ENCODE results near the gene ADGRG6. TPM values are rescaled to one million over a fixed set of nuclear protein-coding genes. Genes with fewer than 3 reads are reported as not detected.
A peak's percentile ranks its signal among the peaks of the same experiment; 100 is the strongest.

ADGRG6 gene
- total and polyA plus RNA-seq, 9 of the 15 experiments (the other 6 are each of a cell fraction or from before 2014, with no cell fraction given), result under 0.01 to 0.11 (median 0.05) TPM; not detected in 5

- TF ChIP-seq NR2F6 (CRISPR knock-in tag; IDR thresholded peaks at IDR 0.05) (no peak), SRSF3 (IDR thresholded peaks at IDR 0.05; ENCODE audit: insufficient read depth, low read length) (no peak), GTF2B (IDR thresholded peaks at IDR 0.05; ENCODE audit: extremely low read depth, insufficient read length) (no peak)
Measured at GRCh38 chr6:142470421-142470820, 168.6 kb downstream of the ADGRG6 start (continued).

DNA sequence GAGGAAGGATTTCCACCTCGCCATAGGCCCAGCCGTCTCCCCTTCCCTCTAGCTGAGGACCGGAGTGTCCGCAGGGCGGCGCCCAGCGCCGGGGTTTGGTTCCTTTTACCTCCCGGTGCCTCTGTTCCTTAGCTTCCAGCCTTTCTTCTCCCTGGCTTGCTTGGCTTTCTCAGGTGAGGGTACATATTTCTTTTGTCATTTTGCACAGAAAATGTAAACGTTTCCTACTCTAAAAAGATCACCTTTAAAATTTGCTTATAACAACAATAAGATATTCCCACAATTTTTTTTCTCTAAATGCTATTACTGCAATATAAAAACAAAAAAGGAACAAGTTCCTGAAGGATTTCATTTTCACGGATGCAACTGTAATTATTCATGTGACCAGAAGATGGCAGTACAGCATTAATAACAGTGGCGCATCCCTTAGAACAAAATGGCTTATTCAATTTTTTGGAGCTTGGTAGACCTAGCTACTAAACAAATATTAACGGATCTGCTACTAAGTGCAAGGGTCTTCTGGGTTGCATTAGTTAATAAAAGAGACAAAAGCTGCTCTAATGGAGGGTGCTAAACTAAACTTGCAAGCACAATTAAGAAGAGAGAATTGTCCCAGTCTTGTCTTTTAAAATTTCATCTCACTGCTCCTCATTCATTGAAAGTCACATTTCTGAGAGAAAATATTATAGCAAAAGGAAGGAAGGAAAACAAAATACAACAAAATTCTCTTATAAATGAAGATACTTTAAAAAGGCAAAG, 172.9 kb downstream of the ADGRG6 start:
- Histone ChIP-seq H2AFZ (ENCODE audit: low read depth, low read length) (no peak overlapping the region), H4K20me1 (replicated peaks; ENCODE audit: control insufficient read depth, insufficient read depth, low read length) (no peaks in the 10 kb centered on the region), H3K9me3 (replicated peaks; ENCODE audit: control insufficient read depth, insufficient read depth, low read depth, low read length) (no peaks in the 10 kb centered on the region), H3K79me2 (ENCODE audit: control insufficient read depth, insufficient read depth, low read length) (no peaks in the 10 kb centered on the region), H3K9me1 (ENCODE audit: control insufficient read depth, insufficient read depth, low read length) (no peaks in the 10 kb centered on the region), H3K36me3 (ENCODE audit: control insufficient read depth, insufficient read depth, low read length) (no peaks in the 10 kb centered on the region), H3K4me1 (replicated peaks in 1 of 2; ENCODE audit: control insufficient read depth in 2 of 2, insufficient read depth in 2 of 2, low read length in 2 of 2) (no peaks in the 10 kb centered on the region), H3K4me3 (no peak overlapping the region), H3K27ac (ENCODE audit: extremely low read depth, low read depth, low read length) (no peak overlapping the region), H3K4me2 (ENCODE audit: insufficient read depth, low read length) (no peak overlapping the region), H3K27me3 (ENCODE audit: control insufficient read depth in 2 of 2, insufficient read depth in 2 of 2, low read length in 2 of 2) (no peaks in the 10 kb centered on the region), H3K9ac (ENCODE audit: insufficient read depth in 1 of 2, low read depth in 2 of 2, low read length in 2 of 2) (no peak overlapping the region)
- in situ Hi-C loops (cut with MboI), result loop anchor here (10.0 kb wide), 1 partner anchor 950 kb away; no protein-coding TSS in a partner anchor
- POLR2A ChIA-PET, result interaction anchor here (0.6 kb wide), 1 partner anchor 37 kb away, joined by 4 read pairs; no protein-coding TSS in a partner anchor
- intact Hi-C loops (cut with micrococcal nuclease), result loop anchor here (1.0 to 10.0 kb wide), 7 partner anchors 64 to 1540 kb away; partner anchors contain the start of genes NMBR and VTA1
- CTCF ChIA-PET (ENCODE audit: low intra/inter-chr PET ratio), result interaction anchor here (0.6 to 1.9 kb wide), 6 partner anchors 63 to 1630 kb away, joined by 3 to 10 read pairs (median 4); partner anchors contain the start of gene NMBR
- 2% methylated on average over 13 of the region's 13 CpGs for WGBS (ENCODE audit: insufficient coverage, low coverage, missing lambda C conversion rate)
- BruUV-seq (replicated peaks), result no TSS peak
- ATAC-seq, result peak; percentile 89
- DNase-seq (ENCODE audit: extremely low read depth in 1 of 4, low spot score in 3 of 4), result peak; percentile 52 to 60 (median 58)
- peak; percentile 72 for FAIRE-seq
- TF ChIP-seq, protein P1, sequence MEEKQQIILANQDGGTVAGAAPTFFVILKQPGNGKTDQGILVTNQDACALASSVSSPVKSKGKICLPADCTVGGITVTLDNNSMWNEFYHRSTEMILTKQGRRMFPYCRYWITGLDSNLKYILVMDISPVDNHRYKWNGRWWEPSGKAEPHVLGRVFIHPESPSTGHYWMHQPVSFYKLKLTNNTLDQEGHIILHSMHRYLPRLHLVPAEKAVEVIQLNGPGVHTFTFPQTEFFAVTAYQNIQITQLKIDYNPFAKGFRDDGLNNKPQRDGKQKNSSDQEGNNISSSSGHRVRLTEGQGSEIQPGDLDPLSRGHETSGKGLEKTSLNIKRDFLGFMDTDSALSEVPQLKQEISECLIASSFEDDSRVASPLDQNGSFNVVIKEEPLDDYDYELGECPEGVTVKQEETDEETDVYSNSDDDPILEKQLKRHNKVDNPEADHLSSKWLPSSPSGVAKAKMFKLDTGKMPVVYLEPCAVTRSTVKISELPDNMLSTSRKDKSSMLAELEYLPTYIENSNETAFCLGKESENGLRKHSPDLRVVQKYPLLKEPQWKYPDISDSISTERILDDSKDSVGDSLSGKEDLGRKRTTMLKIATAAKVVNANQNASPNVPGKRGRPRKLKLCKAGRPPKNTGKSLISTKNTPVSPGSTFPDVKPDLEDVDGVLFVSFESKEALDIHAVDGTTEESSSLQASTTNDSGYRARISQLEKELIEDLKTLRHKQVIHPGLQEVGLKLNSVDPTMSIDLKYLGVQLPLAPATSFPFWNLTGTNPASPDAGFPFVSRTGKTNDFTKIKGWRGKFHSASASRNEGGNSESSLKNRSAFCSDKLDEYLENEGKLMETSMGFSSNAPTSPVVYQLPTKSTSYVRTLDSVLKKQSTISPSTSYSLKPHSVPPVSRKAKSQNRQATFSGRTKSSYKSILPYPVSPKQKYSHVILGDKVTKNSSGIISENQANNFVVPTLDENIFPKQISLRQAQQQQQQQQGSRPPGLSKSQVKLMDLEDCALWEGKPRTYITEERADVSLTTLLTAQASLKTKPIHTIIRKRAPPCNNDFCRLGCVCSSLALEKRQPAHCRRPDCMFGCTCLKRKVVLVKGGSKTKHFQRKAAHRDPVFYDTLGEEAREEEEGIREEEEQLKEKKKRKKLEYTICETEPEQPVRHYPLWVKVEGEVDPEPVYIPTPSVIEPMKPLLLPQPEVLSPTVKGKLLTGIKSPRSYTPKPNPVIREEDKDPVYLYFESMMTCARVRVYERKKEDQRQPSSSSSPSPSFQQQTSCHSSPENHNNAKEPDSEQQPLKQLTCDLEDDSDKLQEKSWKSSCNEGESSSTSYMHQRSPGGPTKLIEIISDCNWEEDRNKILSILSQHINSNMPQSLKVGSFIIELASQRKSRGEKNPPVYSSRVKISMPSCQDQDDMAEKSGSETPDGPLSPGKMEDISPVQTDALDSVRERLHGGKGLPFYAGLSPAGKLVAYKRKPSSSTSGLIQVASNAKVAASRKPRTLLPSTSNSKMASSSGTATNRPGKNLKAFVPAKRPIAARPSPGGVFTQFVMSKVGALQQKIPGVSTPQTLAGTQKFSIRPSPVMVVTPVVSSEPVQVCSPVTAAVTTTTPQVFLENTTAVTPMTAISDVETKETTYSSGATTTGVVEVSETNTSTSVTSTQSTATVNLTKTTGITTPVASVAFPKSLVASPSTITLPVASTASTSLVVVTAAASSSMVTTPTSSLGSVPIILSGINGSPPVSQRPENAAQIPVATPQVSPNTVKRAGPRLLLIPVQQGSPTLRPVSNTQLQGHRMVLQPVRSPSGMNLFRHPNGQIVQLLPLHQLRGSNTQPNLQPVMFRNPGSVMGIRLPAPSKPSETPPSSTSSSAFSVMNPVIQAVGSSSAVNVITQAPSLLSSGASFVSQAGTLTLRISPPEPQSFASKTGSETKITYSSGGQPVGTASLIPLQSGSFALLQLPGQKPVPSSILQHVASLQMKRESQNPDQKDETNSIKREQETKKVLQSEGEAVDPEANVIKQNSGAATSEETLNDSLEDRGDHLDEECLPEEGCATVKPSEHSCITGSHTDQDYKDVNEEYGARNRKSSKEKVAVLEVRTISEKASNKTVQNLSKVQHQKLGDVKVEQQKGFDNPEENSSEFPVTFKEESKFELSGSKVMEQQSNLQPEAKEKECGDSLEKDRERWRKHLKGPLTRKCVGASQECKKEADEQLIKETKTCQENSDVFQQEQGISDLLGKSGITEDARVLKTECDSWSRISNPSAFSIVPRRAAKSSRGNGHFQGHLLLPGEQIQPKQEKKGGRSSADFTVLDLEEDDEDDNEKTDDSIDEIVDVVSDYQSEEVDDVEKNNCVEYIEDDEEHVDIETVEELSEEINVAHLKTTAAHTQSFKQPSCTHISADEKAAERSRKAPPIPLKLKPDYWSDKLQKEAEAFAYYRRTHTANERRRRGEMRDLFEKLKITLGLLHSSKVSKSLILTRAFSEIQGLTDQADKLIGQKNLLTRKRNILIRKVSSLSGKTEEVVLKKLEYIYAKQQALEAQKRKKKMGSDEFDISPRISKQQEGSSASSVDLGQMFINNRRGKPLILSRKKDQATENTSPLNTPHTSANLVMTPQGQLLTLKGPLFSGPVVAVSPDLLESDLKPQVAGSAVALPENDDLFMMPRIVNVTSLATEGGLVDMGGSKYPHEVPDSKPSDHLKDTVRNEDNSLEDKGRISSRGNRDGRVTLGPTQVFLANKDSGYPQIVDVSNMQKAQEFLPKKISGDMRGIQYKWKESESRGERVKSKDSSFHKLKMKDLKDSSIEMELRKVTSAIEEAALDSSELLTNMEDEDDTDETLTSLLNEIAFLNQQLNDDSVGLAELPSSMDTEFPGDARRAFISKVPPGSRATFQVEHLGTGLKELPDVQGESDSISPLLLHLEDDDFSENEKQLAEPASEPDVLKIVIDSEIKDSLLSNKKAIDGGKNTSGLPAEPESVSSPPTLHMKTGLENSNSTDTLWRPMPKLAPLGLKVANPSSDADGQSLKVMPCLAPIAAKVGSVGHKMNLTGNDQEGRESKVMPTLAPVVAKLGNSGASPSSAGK (IDR thresholded peaks at IDR 0.05), result no peak
- TF ChIP-seq L3MBTL2 (IDR thresholded peaks at IDR 0.05), result no peak
